Fibroblast of lung (primary cell): ENCODE data around the gene DAAM1. TPM values are rescaled to one million over a fixed set of nuclear protein-coding genes. Genes with fewer than 3 reads are reported as not detected.

ENCODE experiments used
- DNase-seq, 2 donors: peaks; one replicate each; pipeline versions ENCODE4 v3.0.0 to v3.0.0-alpha.2; 2010; ENCODE audit warnings: low read depth in 2 of 2
- H2AFZ ChIP-seq: 2 replicates; pipeline ENCODE4 v1.5.1; 2012; ENCODE audit warnings: low read length, control low read depth, inconsistent platforms
- H3K27ac ChIP-seq: 2 replicates; pipeline ENCODE4 v1.5.1; 2011; ENCODE audit warnings: low read length, control low read depth; ENCODE audit not compliant: insufficient read depth
- H3K27me3 ChIP-seq: 2 replicates; pipeline ENCODE4 v1.5.1; 2011; ENCODE audit warnings: mild to moderate bottlenecking, low read length; ENCODE audit not compliant: control insufficient read depth, insufficient read depth
- H3K36me3 ChIP-seq: 2 replicates; pipeline ENCODE4 v1.5.1; 2011; ENCODE audit warnings: low read length; ENCODE audit not compliant: control insufficient read depth, insufficient read depth
- H3K4me1 ChIP-seq: 2 replicates; pipeline ENCODE4 v1.5.1; 2011; ENCODE audit warnings: low read length; ENCODE audit not compliant: control insufficient read depth, insufficient read depth; ENCODE audit errors: extremely low read depth
- H3K4me2 ChIP-seq: 2 replicates; pipeline ENCODE4 v1.5.1; 2011; ENCODE audit warnings: low read length, control low read depth; ENCODE audit not compliant: insufficient read depth; ENCODE audit errors: extremely low read depth
- H3K4me3 ChIP-seq, 4 experiments: fragments of 200-600 bp in 1 of 4; sonication (generic) in 1 of 4; replicated peaks in 1 of 4; 2 replicates each; pipeline ENCODE4 v1.5.1; 2011 to 2016; ENCODE audit warnings: low read length in 4 of 4, low read depth in 3 of 4, mild to moderate bottlenecking in 3 of 4, control low read depth in 2 of 4, inconsistent platforms in 1 of 4, mixed read lengths in 1 of 4; ENCODE audit not compliant: insufficient read depth in 1 of 4; ENCODE audit errors: control extremely low read depth in 1 of 4
- H3K79me2 ChIP-seq: 2 replicates; pipeline ENCODE4 v1.5.1; 2012; ENCODE audit warnings: mild to moderate bottlenecking, low read length, inconsistent platforms; ENCODE audit not compliant: control insufficient read depth, insufficient read depth
- H3K9ac ChIP-seq: 2 replicates; pipeline ENCODE4 v1.5.1; 2011; ENCODE audit warnings: mild to moderate bottlenecking, low read length, control low read depth; ENCODE audit not compliant: insufficient read depth
- H3K9me3 ChIP-seq: 2 replicates; pipeline ENCODE4 v1.5.1; 2012; ENCODE audit warnings: low read depth, low read length; ENCODE audit not compliant: control insufficient read depth, insufficient read depth
- H4K20me1 ChIP-seq: 2 replicates; pipeline ENCODE4 v1.5.1; 2011; ENCODE audit warnings: low read length; ENCODE audit not compliant: control insufficient read depth, insufficient read depth; ENCODE audit errors: extremely low read depth
- CTCF ChIP-seq, 2 donors: IDR thresholded peaks in 1 of 2; conservative IDR thresholded peaks in 1 of 2; 1 replicate in 1 of 2; 2 replicates in 1 of 2; pipeline ENCODE4 v1.5.1; 2011 to 2012; ENCODE audit warnings: low read length in 2 of 2, control low read depth in 1 of 2, inconsistent platforms in 1 of 2, low read depth in 1 of 2, mild to moderate bottlenecking in 1 of 2
- EZH2 ChIP-seq: IDR thresholded peaks from 2 replicates; pipeline ENCODE4 v1.5.1; 2012; ENCODE audit warnings: low read length, control low read depth, mild to moderate bottlenecking; ENCODE audit errors: missing control alignments
- polyA plus RNA-seq, 2 donors: library from polyadenylated mRNA; depleted of rRNA in 1 of 2; stranded (reverse) in 1 of 2; unstranded in 1 of 2; fragments of >200 nt; gene quantifications; 2 replicates each; pipeline ENCODE4 v1.2.1, GENCODE V29; 2011 to 2012; ENCODE audit warnings: missing spikeins in 1 of 2
- total RNA-seq: library from RNA; depleted of rRNA; stranded (reverse); fragments of >200 nt; gene quantifications from 2 replicates; pipeline ENCODE4 v1.2.1, GENCODE V29; 2014

DAAM1 gene
- total and polyA plus RNA-seq, 2 donors (not counting 1 experiment from before 2014, with no cell fraction given) = 15.5 to 36.3 TPM

- H3K9me3 ChIP-seq = no peaks in the 10 kb centered on the region
- H2AFZ ChIP-seq = no peak overlapping the region
- H3K36me3 ChIP-seq = no peaks in the 10 kb centered on the region
- no peak overlapping the region for H3K4me2 ChIP-seq
- no peak for DNase-seq
- H3K4me1 ChIP-seq = no peaks in the 10 kb centered on the region
- TF ChIP-seq CTCF (conservative IDR thresholded peaks at IDR 0.05 in 1 of 2, IDR thresholded peaks at IDR 0.05 in 1 of 2; ENCODE audit: low read depth in 1 of 2, low read length in 2 of 2) = no peak
- TF ChIP-seq EZH2 = no peak
- H3K79me2 ChIP-seq = no peaks in the 10 kb centered on the region
- H3K27me3 ChIP-seq = no peaks in the 10 kb centered on the region
- no peak overlapping the region for H3K27ac ChIP-seq
- no peak overlapping the region for H3K9ac ChIP-seq
- H4K20me1 ChIP-seq = no peaks in the 10 kb centered on the region
- H3K4me3 ChIP-seq = no peak overlapping the region
These were observed 72.9 kb downstream of the DAAM1 start for GRCh38 chr14:59261334-59261733.

- TF ChIP-seq CTCF (conservative IDR thresholded peaks at IDR 0.05 in 1 of 2, IDR thresholded peaks at IDR 0.05 in 1 of 2; ENCODE audit: low read depth in 1 of 2, low read length in 2 of 2) (no peak), EZH2 (no peak)
- Histone ChIP-seq H3K9ac (no peak overlapping the region), H3K79me2 (no peaks in the 10 kb centered on the region), H3K4me3 (no peak overlapping the region), H3K4me1 (no peaks in the 10 kb centered on the region), H3K4me2 (no peak overlapping the region), H3K27ac (no peak overlapping the region), H3K9me3 (no peaks in the 10 kb centered on the region), H4K20me1 (no peaks in the 10 kb centered on the region), H3K27me3 (no peaks in the 10 kb centered on the region), H3K36me3 (no peaks in the 10 kb centered on the region), H2AFZ (no peak overlapping the region)
- no peak for DNase-seq
These were observed 74.4 kb downstream of the DAAM1 start for GRCh38 chr14:59262717-59263454.

- H4K20me1 ChIP-seq = no peaks in the 10 kb centered on the region
- H3K4me2 ChIP-seq = no peak overlapping the region
- H3K27ac ChIP-seq = no peak overlapping the region
- DNase-seq = no peak
- TF ChIP-seq EZH2 (no peak), CTCF (conservative IDR thresholded peaks at IDR 0.05 in 1 of 2, IDR thresholded peaks at IDR 0.05 in 1 of 2; ENCODE audit: low read depth in 1 of 2, low read length in 2 of 2) (no peak)
- H2AFZ ChIP-seq = no peak overlapping the region
- H3K4me1 ChIP-seq = no peaks in the 10 kb centered on the region
- H3K9me3 ChIP-seq = no peaks in the 10 kb centered on the region
- H3K79me2 ChIP-seq = no peaks in the 10 kb centered on the region
- H3K36me3 ChIP-seq = no peaks in the 10 kb centered on the region
- H3K4me3 ChIP-seq = no peak overlapping the region
- no peak overlapping the region for H3K9ac ChIP-seq
- H3K27me3 ChIP-seq = no peaks in the 10 kb centered on the region
These were observed 77.3 kb downstream of the DAAM1 start for GRCh38 chr14:59265808-59266207.
